Purkinje cell (primary cell): ENCODE data around the gene COG1. TPM values are rescaled to one million over a fixed set of nuclear protein-coding genes. Genes with fewer than 3 reads are reported as not detected.

Experiments used
- polyA plus RNA-seq: library from polyadenylated mRNA; unstranded; fragments of >200 nt; fragmentation: Nextera tagmentation; gene quantifications from 2 replicates; pipeline ENCODE4 v1.2.1, GENCODE V29; 2014

Gene COG1
- polyA plus RNA-seq = 26.0 and 49.5 TPM in 2 replicates

GRCh38 chr17:73192894-73193701 is at the start of gene COG1:
COG1 (plus strand) TSS chr17:73193055; CDS start chr17:73193070, 15 bp downstream.

Other genes starting within 250 kb of the COG1 start
- gene SLC39A11, start 100.4 kb upstream of the COG1 start, polyA plus RNA-seq = 3.3 and 14.1 TPM in 2 replicates
- 0.41 and 6.5 TPM in 2 replicates for gene SSTR2, start 28.0 kb upstream of the COG1 start, polyA plus RNA-seq
- not detected in 2 replicates for gene CPSF4L, start 68.8 kb downstream of the COG1 start, polyA plus RNA-seq
- 5.3 and 15.5 TPM in 2 replicates for gene CDC42EP4, start 118.9 kb downstream of the COG1 start, polyA plus RNA-seq